ENCODE data around the gene PARP4.
"Not testable (repeated sequence)": the region's sequence is repeated elsewhere in the genome, so short reads cannot be mapped to it uniquely, and the experiment has no call there.

PARP4 gene

GRCh38 chr13:24392972-24393371 lies 119.6 kb downstream of the PARP4 start:
- no peak overlapping the region for H3K9ac ChIP-seq (ENCODE audit: low read depth in 1 of 2, low read length in 2 of 2)
- H3K4me3 ChIP-seq (ENCODE audit: low read length in 2 of 2) = no peak overlapping the region
- no peaks in the 10 kb centered on the region for H3K9me3 ChIP-seq (ENCODE audit: control insufficient read depth in 2 of 2, low read length in 2 of 2)
- no peaks in the 10 kb centered on the region for H3K4me1 ChIP-seq (ENCODE audit: control insufficient read depth in 2 of 2, insufficient read depth in 2 of 2, low read length in 2 of 2)
- H3K27me3 ChIP-seq (ENCODE audit: control insufficient read depth in 2 of 2, insufficient read depth in 2 of 2, low read length in 2 of 2) = no peaks in the 10 kb centered on the region
- no peaks in the 10 kb centered on the region for H3K36me3 ChIP-seq (ENCODE audit: control insufficient read depth in 2 of 2, insufficient read depth in 2 of 2, low read length in 2 of 2)
- H3K27ac ChIP-seq (ENCODE audit: low read depth in 2 of 2, low read length in 2 of 2) = no peak overlapping the region

DNA sequence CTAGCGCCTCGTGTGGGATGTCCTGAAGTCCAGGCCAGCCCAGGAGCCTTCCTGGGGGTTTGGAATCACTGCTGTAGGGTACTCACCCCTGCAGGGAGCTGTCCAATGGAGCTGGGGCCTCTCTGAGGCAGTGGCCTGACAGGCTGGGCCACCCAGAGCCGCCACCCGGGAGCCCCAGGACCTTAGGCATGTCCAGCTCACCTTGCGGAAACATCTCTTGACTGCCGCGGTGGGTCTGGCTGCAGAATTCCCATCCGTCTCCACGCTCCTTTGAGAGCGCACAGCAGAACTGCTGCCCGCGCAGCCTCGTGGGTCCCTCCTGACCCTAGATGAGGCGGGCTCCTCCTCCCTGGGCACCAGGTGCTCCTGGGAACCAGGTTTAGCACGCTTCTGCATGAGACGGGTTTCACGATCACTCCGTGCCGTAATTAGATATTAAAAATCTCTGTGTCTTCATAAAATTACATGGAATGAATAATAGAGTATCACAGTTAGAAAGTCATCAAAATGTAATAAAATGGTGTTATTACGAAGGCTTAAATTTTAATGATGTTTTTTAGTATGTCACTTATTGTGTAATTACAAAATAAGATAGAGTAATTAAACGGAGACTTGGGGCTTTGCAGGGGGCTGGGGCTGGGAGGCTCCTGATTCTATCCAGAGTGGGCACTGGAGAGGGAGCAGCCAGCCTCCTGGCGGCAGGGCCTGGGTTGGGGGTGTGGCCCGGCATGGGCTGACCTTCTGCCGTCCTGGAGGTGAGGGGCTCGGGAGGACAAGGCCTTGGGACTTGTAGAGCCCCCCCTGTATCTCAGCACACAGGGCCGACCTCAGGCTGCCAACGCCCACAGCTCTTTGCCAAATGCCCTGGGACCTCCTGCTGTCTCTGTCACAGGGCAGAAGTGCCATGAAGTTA lies 120.6 kb downstream of the PARP4 start:
- H3K9me3 ChIP-seq (ENCODE audit: control insufficient read depth in 2 of 2, low read length in 2 of 2); H3K4me3 ChIP-seq (ENCODE audit: low read length in 2 of 2): not testable (repeated sequence)

DNA sequence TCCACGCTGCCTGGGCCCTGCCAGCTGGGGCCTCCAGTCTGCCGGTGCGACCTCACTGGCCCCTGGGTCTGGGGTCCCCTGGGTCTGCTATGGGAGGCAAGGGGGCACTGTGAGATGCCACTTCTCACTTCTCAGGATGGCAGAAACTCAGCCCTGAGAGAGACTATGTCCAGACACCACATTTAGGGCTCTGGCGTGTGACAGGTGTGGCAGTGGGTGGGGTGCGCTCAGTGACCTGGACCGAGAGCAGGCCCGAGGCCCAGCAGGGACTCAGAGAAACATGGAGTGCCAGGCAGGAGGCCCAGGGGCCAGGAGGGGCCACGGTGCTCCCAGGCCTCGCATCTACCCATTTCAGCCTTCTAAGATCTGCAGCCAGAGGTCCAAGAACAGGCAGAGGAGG lies 121.8 kb downstream of the PARP4 start:
- not testable (repeated sequence) for H3K27ac ChIP-seq (ENCODE audit: low read depth in 2 of 2, low read length in 2 of 2); H3K9ac ChIP-seq (ENCODE audit: low read depth in 1 of 2, low read length in 2 of 2); H3K36me3 ChIP-seq (ENCODE audit: control insufficient read depth in 2 of 2, insufficient read depth in 2 of 2, low read length in 2 of 2); H3K9me3 ChIP-seq (ENCODE audit: control insufficient read depth in 2 of 2, low read length in 2 of 2); H3K27me3 ChIP-seq (ENCODE audit: control insufficient read depth in 2 of 2, insufficient read depth in 2 of 2, low read length in 2 of 2); H3K4me1 ChIP-seq (ENCODE audit: control insufficient read depth in 2 of 2, insufficient read depth in 2 of 2, low read length in 2 of 2); H3K4me3 ChIP-seq (ENCODE audit: low read length in 2 of 2)

More for the DNA sequence above, 120.6 kb downstream of the PARP4 start:
- not testable (repeated sequence) for H3K9ac ChIP-seq (ENCODE audit: low read depth in 1 of 2, low read length in 2 of 2); H3K4me1 ChIP-seq (ENCODE audit: control insufficient read depth in 2 of 2, insufficient read depth in 2 of 2, low read length in 2 of 2); H3K27ac ChIP-seq (ENCODE audit: low read depth in 2 of 2, low read length in 2 of 2); H3K27me3 ChIP-seq (ENCODE audit: control insufficient read depth in 2 of 2, insufficient read depth in 2 of 2, low read length in 2 of 2); H3K36me3 ChIP-seq (ENCODE audit: control insufficient read depth in 2 of 2, insufficient read depth in 2 of 2, low read length in 2 of 2)

DNA sequence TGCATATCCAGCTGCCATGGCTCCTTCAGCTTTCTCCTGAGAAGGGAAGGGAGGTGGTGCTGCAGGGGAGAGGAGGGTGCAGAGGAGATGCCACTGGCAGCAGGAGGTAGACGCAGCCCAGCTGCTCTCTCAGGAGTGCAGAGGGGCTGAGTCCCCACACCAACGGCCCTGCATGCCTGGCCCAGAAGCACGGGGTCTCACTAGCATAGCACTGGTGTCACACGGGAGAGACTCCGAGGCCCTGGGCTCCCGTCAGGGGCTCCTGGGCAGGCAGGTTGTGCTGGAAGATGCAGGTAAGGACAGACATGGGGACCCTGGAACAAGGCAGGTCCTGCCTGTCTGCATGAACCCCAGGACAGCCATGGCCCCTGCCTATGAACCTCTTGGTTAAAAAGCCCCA lies 123.1 kb downstream of the PARP4 start:
- no peaks in the 10 kb centered on the region for H3K4me1 ChIP-seq (ENCODE audit: control insufficient read depth in 2 of 2, insufficient read depth in 2 of 2, low read length in 2 of 2)
- H3K9me3 ChIP-seq (ENCODE audit: control insufficient read depth in 2 of 2, low read length in 2 of 2) = no peaks in the 10 kb centered on the region
- no peak overlapping the region for H3K4me3 ChIP-seq (ENCODE audit: low read length in 2 of 2)
- no peak overlapping the region for H3K27ac ChIP-seq (ENCODE audit: low read depth in 2 of 2, low read length in 2 of 2)
- H3K9ac ChIP-seq (ENCODE audit: low read depth in 1 of 2, low read length in 2 of 2) = no peak overlapping the region
- no peaks in the 10 kb centered on the region for H3K36me3 ChIP-seq (ENCODE audit: control insufficient read depth in 2 of 2, insufficient read depth in 2 of 2, low read length in 2 of 2)
- no peaks in the 10 kb centered on the region for H3K27me3 ChIP-seq (ENCODE audit: control insufficient read depth in 2 of 2, insufficient read depth in 2 of 2, low read length in 2 of 2)

- not testable (repeated sequence) for H3K9ac ChIP-seq (ENCODE audit: low read depth in 1 of 2, low read length in 2 of 2); H3K4me1 ChIP-seq (ENCODE audit: control insufficient read depth in 2 of 2, insufficient read depth in 2 of 2, low read length in 2 of 2); H3K9me3 ChIP-seq (ENCODE audit: control insufficient read depth in 2 of 2, low read length in 2 of 2); H3K4me3 ChIP-seq (ENCODE audit: low read length in 2 of 2); H3K27ac ChIP-seq (ENCODE audit: low read depth in 2 of 2, low read length in 2 of 2); H3K27me3 ChIP-seq (ENCODE audit: control insufficient read depth in 2 of 2, insufficient read depth in 2 of 2, low read length in 2 of 2); H3K36me3 ChIP-seq (ENCODE audit: control insufficient read depth in 2 of 2, insufficient read depth in 2 of 2, low read length in 2 of 2)
These were observed 123.8 kb downstream of the PARP4 start for GRCh38 chr13:24388743-24389142.

DNA sequence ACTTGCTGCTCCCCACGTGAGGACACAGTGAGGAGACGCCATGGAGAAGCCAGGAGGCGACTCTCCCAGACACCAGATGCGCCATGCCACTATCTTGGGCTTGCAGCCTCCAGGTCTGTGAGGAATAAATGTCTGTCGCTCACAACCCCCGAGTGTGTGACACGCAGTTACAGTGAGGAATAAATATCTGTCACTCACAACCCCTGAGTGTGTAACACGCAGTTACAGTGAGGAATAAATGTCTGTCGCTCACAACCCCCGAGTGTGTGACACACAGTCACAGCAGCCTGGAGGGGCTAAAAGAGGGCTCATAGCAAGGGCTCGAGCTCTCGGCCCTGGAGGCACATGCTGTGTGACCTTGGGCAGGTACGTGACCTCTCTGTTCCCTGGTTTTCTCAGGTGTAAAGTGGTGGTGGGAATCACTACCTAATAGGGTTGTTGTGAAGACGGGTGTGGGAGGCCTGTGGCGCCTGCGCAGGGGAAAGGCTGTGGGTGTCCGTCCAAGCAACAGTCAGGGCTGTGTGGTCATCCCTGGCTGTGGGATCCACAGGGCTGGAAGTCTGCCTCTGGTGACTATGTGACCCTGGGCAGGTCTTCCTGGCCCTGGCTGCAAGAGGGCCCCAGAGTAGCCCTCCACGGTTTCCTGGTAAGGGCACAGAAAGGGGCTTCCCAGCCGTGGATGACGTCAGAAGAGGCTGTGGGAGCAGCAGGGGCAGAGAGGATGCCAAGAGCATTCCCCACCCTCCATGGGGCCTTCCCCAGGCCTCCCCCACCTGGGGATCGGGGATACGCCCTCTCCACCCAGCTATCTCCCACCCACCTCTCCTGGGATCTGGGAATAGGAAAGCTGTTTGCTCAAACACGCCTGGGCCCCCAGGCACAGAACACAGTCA lies 125.5 kb downstream of the PARP4 start:
- Histone ChIP-seq H3K4me3 (ENCODE audit: low read length in 2 of 2) (no peak overlapping the region), H3K4me1 (ENCODE audit: control insufficient read depth in 2 of 2, insufficient read depth in 2 of 2, low read length in 2 of 2) (no peaks in the 10 kb centered on the region)

GRCh38 chr13:24385902-24386301 lies 126.7 kb downstream of the PARP4 start:
- Histone ChIP-seq H3K4me3 (ENCODE audit: low read length in 2 of 2) (no peak overlapping the region), H3K9ac (ENCODE audit: low read depth in 1 of 2, low read length in 2 of 2) (no peak overlapping the region), H3K4me1 (ENCODE audit: control insufficient read depth in 2 of 2, insufficient read depth in 2 of 2, low read length in 2 of 2) (no peaks in the 10 kb centered on the region), H3K27me3 (ENCODE audit: control insufficient read depth in 2 of 2, insufficient read depth in 2 of 2, low read length in 2 of 2) (no peaks in the 10 kb centered on the region), H3K27ac (ENCODE audit: low read depth in 2 of 2, low read length in 2 of 2) (no peak overlapping the region), H3K9me3 (ENCODE audit: control insufficient read depth in 2 of 2, low read length in 2 of 2) (no peaks in the 10 kb centered on the region), H3K36me3 (ENCODE audit: control insufficient read depth in 2 of 2, insufficient read depth in 2 of 2, low read length in 2 of 2) (no peaks in the 10 kb centered on the region)

More for the DNA sequence above, 125.5 kb downstream of the PARP4 start:
- no peak overlapping the region for H3K27ac ChIP-seq (ENCODE audit: low read depth in 2 of 2, low read length in 2 of 2)
- H3K9me3 ChIP-seq (ENCODE audit: control insufficient read depth in 2 of 2, low read length in 2 of 2) = no peaks in the 10 kb centered on the region
- no peaks in the 10 kb centered on the region for H3K36me3 ChIP-seq (ENCODE audit: control insufficient read depth in 2 of 2, insufficient read depth in 2 of 2, low read length in 2 of 2)
- H3K9ac ChIP-seq (ENCODE audit: low read depth in 1 of 2, low read length in 2 of 2) = no peak overlapping the region
- no peaks in the 10 kb centered on the region for H3K27me3 ChIP-seq (ENCODE audit: control insufficient read depth in 2 of 2, insufficient read depth in 2 of 2, low read length in 2 of 2)

- H3K27ac ChIP-seq (ENCODE audit: low read depth in 2 of 2, low read length in 2 of 2); H3K4me3 ChIP-seq (ENCODE audit: low read length in 2 of 2); H3K9me3 ChIP-seq (ENCODE audit: control insufficient read depth in 2 of 2, low read length in 2 of 2); H3K27me3 ChIP-seq (ENCODE audit: control insufficient read depth in 2 of 2, insufficient read depth in 2 of 2, low read length in 2 of 2); H3K9ac ChIP-seq (ENCODE audit: low read depth in 1 of 2, low read length in 2 of 2); H3K36me3 ChIP-seq (ENCODE audit: control insufficient read depth in 2 of 2, insufficient read depth in 2 of 2, low read length in 2 of 2); H3K4me1 ChIP-seq (ENCODE audit: control insufficient read depth in 2 of 2, insufficient read depth in 2 of 2, low read length in 2 of 2): not testable (repeated sequence)
These were observed 127.6 kb downstream of the PARP4 start for GRCh38 chr13:24384946-24385345.

- not testable (repeated sequence) for H3K36me3 ChIP-seq (ENCODE audit: control insufficient read depth in 2 of 2, insufficient read depth in 2 of 2, low read length in 2 of 2)
These were observed 128.5 kb downstream of the PARP4 start for GRCh38 chr13:24384091-24384490.

DNA sequence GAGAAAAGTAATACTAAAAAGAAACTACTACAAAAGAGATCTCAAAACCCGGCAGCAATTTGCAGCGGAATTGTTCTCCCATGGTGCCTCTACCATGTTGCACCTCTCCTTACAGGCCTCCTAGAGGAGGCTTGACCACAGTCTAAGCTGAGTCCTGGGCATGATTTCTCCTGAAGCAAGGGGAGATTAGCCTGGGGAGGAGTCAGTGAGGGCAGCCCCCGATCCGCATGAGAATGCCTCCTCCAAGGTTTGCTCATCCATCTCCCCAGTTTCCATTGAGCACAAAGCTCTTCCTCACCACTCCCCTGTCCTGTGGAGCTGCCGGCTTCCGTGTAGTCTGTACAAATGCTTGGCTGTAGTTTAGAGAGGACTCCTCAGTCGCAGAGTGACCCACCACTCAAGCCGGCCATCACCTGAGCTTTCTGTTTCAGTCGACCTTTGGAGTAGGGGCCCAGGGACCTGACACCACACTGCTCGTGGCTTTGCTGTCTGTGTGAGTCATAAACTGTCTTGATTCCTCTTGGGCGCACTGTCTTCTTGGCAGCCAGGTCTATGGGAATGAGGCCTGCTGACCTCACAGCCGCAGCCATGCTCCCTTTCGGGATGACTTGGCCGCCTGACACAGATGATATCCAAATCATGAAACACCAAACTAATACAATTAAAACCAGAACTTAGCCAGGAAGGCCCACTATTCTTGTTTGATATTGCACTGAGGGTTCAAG lies 130.9 kb downstream of the PARP4 start:
- H3K9ac ChIP-seq (ENCODE audit: low read depth in 1 of 2, low read length in 2 of 2) = no peak overlapping the region
- no peak overlapping the region for H3K4me3 ChIP-seq (ENCODE audit: low read length in 2 of 2)
- no peaks in the 10 kb centered on the region for H3K27me3 ChIP-seq (ENCODE audit: control insufficient read depth in 2 of 2, insufficient read depth in 2 of 2, low read length in 2 of 2)
- H3K36me3 ChIP-seq (ENCODE audit: control insufficient read depth in 2 of 2, insufficient read depth in 2 of 2, low read length in 2 of 2) = no peaks in the 10 kb centered on the region
- no peaks in the 10 kb centered on the region for H3K9me3 ChIP-seq (ENCODE audit: control insufficient read depth in 2 of 2, low read length in 2 of 2)
- no peaks in the 10 kb centered on the region for H3K4me1 ChIP-seq (ENCODE audit: control insufficient read depth in 2 of 2, insufficient read depth in 2 of 2, low read length in 2 of 2)
- no peak overlapping the region for H3K27ac ChIP-seq (ENCODE audit: low read depth in 2 of 2, low read length in 2 of 2)

More at GRCh38 chr13:24384091-24384490, 128.5 kb downstream of the PARP4 start:
- not testable (repeated sequence) for H3K4me3 ChIP-seq (ENCODE audit: low read length in 2 of 2); H3K27ac ChIP-seq (ENCODE audit: low read depth in 2 of 2, low read length in 2 of 2); H3K9ac ChIP-seq (ENCODE audit: low read depth in 1 of 2, low read length in 2 of 2); H3K9me3 ChIP-seq (ENCODE audit: control insufficient read depth in 2 of 2, low read length in 2 of 2); H3K27me3 ChIP-seq (ENCODE audit: control insufficient read depth in 2 of 2, insufficient read depth in 2 of 2, low read length in 2 of 2); H3K4me1 ChIP-seq (ENCODE audit: control insufficient read depth in 2 of 2, insufficient read depth in 2 of 2, low read length in 2 of 2)

Measured in mucosa of rectum (tissue), 2 donors.